Left ventricle myocardium inferior (tissue), 1 donor: Measurements from ENCODE around the gene SH3GL1. TPM values are rescaled to one million over a fixed set of nuclear protein-coding genes. Genes with fewer than 3 reads are reported as not detected.

ENCODE experiments used
- DNase-seq: peaks from one replicate; pipeline ENCODE4 v3.0.0-alpha.2; 2020
- H3K27ac ChIP-seq: fragments of 200-600 bp; replicated peaks from 2 replicates; pipeline ENCODE4 v1.8.0; 2021
- H3K27me3 ChIP-seq: fragments of 200-600 bp; 2 replicates; pipeline ENCODE4 v1.8.0; 2021; ENCODE audit warnings: low read depth
- H3K36me3 ChIP-seq: fragments of 200-600 bp; 2 replicates; pipeline ENCODE4 v1.8.0; 2021
- H3K4me1 ChIP-seq: fragments of 200-600 bp; 2 replicates; pipeline ENCODE4 v1.8.0; 2021
- H3K4me3 ChIP-seq: fragments of 200-600 bp; 2 replicates; pipeline ENCODE4 v1.8.0; 2021; ENCODE audit warnings: mild to moderate bottlenecking, moderate library complexity
- H3K9me3 ChIP-seq: fragments of 200-600 bp; replicated peaks from 2 replicates; pipeline ENCODE4 v1.8.0; 2021
- CTCF ChIP-seq: fragments of 200-600 bp; IDR thresholded peaks from 2 replicates; pipeline ENCODE4 v1.8.0; 2021; ENCODE audit warnings: antibody characterized with exemption, mild to moderate bottlenecking, borderline replicate concordance
- intact Hi-C: fragments of 100-400 bp; cut with micrococcal nuclease; formaldehyde crosslinking; loops from one replicate; pipeline ENCODE4 v1.11.0; 2022
- total RNA-seq: library from RNA; stranded (reverse); fragmentation: NEBNext Ultra II Directional; extraction: Animal tissue kit (Norgen Biotek cat#: 25700); gene quantifications from one replicate; pipeline ENCODE4 v1.2.1, GENCODE V29; 2021
- donor health status: DM: no; HTN: yes; CAD: no; lungs with severe emphysema.

SH3GL1 gene
- total RNA-seq, 1 donor from 2014 or later: 18.6 TPM

- intact Hi-C loops: no loop called here
- DNase-seq: no peak
- Histone ChIP-seq H3K9me3 (no peaks in the 10 kb centered on the region), H3K27me3 (no peaks in the 10 kb centered on the region), H3K4me1 (peaks cover 13% of the 10 kb centered on the region), H3K4me3 (no peak overlapping the region), H3K27ac (no peak overlapping the region), H3K36me3 (peaks cover 87% of the 10 kb centered on the region)
- TF ChIP-seq CTCF: no peak
These were observed 47.2 kb upstream of the SH3GL1 start for GRCh38 chr19:4447327-4448146.

- H3K27ac ChIP-seq: no peak overlapping the region
- DNase-seq: no peak
- H3K27me3 ChIP-seq: no peaks in the 10 kb centered on the region
- TF ChIP-seq CTCF: no peak
- H3K9me3 ChIP-seq: no peaks in the 10 kb centered on the region
- H3K4me1 ChIP-seq: peaks cover 13% of the 10 kb centered on the region
- intact Hi-C loops: no loop called here
- no peak overlapping the region for H3K4me3 ChIP-seq
- H3K36me3 ChIP-seq: peaks cover 79% of the 10 kb centered on the region
These were observed 46.4 kb upstream of the SH3GL1 start for GRCh38 chr19:4446704-4447200.

- no peak overlapping the region for H3K4me3 ChIP-seq
- peaks cover 73% of the 10 kb centered on the region for H3K36me3 ChIP-seq
- no peaks in the 10 kb centered on the region for H3K27me3 ChIP-seq
- H3K4me1 ChIP-seq: peaks cover 13% of the 10 kb centered on the region
- TF ChIP-seq CTCF: no peak
- no peaks in the 10 kb centered on the region for H3K9me3 ChIP-seq
- DNase-seq: no peak
- intact Hi-C loops: no loop called here
- no peak overlapping the region for H3K27ac ChIP-seq
These were observed 45.8 kb upstream of the SH3GL1 start for GRCh38 chr19:4445963-4446703.

GRCh38 chr19:4444765-4445741, 44.7 kb upstream of the SH3GL1 start:
- no peaks in the 10 kb centered on the region for H3K9me3 ChIP-seq
- TF ChIP-seq CTCF: no peak
- H3K36me3 ChIP-seq: peaks cover 62% of the 10 kb centered on the region
- peaks cover 13% of the 10 kb centered on the region for H3K4me1 ChIP-seq
- no peak overlapping the region for H3K27ac ChIP-seq
- no peak for DNase-seq
- H3K27me3 ChIP-seq: no peaks in the 10 kb centered on the region
- no peak overlapping the region for H3K4me3 ChIP-seq
- intact Hi-C loops: no loop called here
